ENCODE results near the gene LRP1.

Gene LRP1

GRCh38 chr12:57215668-57216013 is 87.4 kb downstream of the LRP1 start:
- no peak for DNase-seq

- peak; percentile 32 for DNase-seq
Observed at GRCh38 chr12:57216014-57216911, 88.0 kb downstream of the LRP1 start, which contains the start of gene NXPH4. NXPH4 (plus strand) TSS chr12:57216794; CDS start chr12:57216970, 176 bp downstream.

DNA sequence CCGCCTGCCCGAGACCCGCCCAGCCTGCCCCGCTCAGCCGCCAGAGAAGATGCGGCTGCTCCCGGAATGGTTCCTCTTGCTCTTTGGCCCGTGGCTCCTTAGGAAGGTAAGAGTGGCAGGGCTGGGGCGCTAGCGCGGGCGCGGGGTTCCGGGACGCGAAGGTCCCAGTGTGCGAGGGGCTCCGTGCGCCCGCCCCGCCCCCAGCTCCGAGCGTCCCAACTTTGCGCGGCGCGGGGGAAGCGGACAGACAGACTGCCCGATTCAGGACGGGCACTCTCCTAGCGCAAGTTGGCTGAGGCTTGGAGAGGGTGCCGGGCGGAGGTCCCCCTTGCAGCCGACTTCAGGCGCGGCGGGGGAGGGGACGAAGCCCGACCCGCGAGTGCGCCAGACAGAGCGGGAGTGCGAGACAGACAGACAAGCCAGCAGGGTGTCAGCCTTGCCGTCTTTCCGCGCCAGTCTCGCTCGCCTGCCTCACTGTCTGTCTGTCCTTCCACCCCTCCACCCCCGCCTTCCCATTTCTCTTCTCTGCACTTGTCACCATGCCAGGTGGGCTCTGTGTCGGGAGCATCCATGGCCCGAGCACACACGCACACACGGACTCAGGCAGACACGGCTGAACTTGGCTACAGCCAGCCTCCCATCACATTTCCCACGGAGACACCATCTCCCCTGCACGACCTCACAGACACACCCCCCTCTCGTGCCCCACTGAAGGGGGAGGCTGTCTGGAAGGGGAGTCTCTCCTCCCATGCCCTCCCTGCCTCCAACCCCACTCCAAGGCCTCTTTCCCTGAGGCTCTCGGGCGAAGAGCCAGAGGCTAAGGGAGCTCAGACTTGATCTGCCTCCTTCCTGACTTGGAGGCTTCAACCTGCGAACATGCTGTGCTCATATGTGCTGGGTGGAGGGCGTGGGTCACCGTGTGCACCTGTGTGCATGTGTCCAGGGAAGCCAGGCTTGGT is 88.9 kb downstream of the LRP1 start:
- DNase-seq: no peak

DNA sequence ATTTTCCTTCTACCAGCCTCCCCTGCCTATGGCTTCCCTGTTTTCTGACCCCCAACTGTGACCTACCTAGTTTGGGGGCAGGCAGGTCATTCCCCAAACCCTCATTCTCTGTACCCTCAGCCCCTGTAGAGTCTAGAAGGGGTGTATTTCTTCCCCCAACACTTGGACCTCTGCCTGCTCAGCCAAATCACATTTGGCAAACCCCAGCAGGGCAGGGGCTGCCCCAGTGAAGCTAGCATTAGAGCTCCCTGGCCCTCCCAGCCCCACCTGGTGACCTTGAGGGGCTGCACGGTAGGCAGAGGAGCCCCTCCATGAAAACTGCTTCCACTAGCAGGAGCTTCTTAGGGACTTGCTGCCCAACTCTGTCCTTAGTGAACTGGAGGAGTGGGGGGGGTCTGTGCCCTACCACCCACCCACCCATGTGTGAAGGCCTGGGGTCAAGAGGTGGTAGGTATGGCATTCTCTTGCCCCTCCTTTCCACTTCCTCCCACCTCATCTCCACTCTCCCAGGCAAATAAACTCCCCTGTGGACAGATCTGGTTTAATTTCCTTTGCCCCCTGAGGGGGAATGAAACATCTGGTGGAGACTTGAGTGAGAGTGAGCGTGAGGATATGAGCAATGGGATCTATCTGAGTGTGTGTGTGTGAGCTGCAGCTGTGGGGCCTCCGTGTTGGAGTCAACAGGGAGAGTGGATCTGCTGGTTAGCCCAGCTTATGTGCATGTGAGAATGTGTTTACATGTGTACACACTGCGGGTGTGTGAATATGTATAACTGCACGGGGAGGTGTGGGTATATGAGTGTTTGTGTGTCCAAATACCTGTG is 90.0 kb downstream of the LRP1 start:
- DNase-seq: no peak

DNA sequence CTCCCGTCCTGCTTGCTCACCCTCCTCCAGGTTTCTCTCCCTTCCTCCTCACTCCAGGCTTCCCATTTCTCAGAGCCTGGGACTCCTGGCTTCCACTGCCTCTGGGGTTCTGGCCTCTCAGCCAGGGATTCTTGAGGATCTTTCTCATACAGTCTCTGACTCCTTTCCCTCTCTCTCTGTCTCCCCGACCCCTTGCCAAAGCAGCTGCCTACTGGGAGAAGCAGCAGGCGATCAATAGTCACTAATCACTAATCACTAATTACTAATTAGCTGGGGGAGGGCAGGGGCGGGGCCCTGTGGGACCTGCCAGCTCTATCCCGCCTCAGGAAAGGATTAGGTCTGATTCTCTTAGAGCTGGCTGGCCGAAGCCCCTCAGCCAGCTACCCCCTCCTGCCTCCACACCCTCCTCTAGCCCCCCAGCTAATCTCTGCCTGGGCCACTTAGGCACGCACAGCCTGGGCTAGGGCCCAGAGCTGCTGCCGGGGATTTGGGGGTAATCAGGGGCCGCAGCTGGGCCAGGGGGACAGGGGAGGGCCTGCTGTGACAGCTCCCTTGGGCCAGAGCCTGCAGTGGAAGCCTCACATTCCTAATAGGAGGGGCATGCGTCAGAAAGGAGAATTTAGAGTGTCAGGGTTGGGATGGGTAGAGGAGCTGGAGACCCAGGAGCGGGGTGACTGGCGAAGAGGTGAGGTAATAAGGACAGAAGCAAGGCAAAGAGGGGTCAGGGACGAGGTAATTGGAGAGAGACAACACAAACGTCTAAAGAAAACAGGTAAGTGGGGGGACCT is 91.1 kb downstream of the LRP1 start:
- DNase-seq: no peak

DNA sequence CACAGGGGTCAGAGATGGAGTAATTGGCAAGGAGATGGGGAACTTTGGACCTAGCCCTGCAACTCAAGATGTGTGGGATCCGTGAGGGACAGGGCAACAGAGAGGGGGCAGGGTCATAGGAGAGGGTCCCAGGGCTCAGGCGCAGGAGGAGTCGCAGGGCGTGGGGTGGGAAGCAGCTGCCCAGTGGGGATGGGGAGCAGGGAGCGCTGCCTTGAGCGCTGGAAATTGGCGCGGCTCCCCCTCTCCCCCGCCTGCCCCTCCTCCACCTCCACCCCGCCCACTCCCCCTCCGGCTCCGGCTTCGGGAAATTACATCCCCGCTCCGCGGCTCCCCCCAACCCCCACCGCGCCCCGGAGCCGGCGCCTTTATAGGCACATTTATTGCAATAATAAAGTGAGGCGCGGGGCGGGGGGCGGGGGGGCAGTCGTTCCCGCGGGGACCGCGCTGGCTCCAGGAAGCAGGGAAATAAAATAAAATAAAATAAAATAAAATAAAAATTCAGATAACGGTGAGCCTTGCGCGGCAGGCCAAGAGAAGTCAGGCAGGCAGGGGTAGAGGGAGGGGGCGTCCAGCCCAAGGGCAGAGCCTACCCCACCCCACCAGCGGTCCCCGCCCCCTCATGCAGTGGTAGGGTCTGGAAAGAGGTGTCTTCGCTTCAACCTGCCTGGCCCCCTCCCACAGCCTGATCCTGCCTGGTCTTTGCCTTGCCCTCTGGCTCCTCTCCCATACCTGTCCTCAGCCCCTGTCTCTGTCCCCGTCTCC is 91.9 kb downstream of the LRP1 start:
- no peak for DNase-seq

GRCh38 chr12:57220770-57221168 is 92.5 kb downstream of the LRP1 start:
- no peak for DNase-seq

- DNase-seq: no peak
Observed at GRCh38 chr12:57221169-57221917, 93.1 kb downstream of the LRP1 start.

- DNase-seq: no peak
Observed at GRCh38 chr12:57222286-57223190, 94.3 kb downstream of the LRP1 start.

DNA sequence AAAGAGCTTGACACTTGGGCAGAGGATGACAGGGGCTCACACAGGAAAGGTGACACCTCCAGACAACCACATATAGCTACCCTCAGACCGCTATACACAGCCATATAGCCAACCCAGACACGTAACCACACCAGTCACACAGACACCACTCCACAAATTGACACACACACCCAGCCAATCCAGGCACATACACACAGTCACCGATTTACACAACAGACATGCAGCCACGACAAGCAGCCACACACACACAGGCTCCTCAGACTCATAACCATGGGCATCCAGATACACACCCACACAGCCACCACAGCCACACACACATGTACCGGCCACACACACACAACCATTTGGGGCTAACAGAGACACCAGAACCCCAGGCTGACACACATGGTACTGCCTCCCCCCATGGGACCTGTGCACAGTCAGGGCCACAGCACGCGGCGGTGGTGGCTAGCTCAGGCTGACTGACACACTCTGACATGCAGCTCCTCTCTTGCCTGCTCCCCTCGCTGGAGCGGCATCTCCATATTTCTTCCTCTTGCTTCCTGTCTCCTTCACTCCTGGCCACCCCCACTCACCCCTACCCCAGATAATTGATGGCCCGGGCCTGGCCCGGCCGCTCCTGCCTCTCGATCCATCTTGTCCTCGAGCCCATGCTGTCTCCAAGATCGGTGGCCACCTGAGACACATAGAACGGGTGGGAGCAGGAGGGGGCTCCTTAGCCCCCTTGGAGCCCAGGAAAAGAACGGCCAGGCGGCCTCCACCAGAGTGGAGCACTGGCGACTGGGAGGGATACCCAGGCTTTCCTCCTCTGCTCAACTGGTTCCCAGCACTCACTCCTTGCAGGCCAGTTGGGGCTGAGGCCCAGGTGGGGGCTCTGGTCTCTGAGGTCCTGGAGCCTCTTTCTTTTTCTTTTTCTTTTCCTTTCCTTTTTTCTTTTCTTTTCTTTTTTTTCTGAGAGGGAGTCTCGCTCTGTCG is 95.2 kb downstream of the LRP1 start:
- DNase-seq: no peak

GRCh38 chr12:57224278-57224972 is 96.1 kb downstream of the LRP1 start:
- no peak for DNase-seq

DNA sequence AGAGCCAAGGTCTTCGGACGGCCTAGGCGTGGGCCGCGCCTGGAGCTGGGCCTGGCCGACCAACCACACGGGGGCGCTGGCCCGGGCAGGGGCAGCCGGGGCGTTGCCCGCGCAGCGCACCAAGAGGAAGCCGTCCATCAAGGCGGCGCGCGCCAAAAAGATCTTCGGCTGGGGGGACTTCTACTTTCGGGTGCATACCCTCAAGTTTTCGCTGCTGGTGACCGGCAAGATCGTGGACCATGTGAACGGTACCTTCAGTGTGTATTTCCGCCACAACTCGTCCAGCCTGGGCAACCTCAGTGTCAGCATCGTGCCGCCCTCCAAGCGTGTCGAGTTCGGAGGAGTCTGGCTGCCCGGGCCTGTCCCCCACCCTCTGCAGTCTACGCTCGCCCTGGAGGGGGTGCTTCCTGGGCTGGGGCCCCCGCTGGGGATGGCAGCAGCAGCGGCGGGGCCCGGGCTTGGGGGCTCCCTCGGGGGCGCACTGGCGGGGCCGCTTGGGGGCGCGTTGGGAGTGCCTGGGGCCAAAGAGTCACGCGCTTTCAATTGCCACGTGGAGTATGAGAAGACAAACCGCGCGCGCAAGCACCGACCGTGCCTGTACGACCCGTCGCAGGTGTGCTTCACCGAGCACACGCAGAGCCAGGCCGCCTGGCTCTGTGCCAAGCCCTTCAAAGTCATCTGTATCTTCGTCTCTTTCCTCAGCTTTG is 96.8 kb downstream of the LRP1 start:
- peak; percentile 43 for DNase-seq

DNA sequence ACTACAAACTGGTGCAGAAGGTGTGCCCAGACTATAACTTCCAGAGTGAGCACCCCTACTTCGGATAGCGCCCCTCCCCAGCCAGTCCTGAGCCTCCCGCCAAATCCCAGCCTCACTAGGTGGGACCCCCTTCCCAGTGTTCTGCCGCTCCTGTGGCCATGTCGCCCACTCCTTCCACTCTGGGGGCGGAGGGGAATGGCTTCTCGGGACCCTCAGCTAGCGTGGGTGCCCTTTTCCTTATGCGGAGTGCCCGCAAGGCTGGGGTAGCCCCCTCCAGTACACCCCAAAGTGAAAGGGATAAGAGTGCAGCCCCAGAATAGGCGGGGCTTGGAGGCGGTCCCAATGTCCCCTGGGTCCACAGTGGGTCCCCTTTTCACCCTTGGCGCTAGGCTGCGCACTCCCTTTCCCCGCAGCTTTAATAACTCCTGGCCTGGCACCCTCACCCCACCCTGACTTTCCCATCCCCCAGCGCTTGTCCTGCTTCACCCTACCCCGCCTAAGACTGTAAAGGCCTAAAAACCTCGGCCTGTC is 97.5 kb downstream of the LRP1 start:
- no peak for DNase-seq

- DNase-seq: no peak
Observed at GRCh38 chr12:57226588-57227314, 98.5 kb downstream of the LRP1 start.

DNA sequence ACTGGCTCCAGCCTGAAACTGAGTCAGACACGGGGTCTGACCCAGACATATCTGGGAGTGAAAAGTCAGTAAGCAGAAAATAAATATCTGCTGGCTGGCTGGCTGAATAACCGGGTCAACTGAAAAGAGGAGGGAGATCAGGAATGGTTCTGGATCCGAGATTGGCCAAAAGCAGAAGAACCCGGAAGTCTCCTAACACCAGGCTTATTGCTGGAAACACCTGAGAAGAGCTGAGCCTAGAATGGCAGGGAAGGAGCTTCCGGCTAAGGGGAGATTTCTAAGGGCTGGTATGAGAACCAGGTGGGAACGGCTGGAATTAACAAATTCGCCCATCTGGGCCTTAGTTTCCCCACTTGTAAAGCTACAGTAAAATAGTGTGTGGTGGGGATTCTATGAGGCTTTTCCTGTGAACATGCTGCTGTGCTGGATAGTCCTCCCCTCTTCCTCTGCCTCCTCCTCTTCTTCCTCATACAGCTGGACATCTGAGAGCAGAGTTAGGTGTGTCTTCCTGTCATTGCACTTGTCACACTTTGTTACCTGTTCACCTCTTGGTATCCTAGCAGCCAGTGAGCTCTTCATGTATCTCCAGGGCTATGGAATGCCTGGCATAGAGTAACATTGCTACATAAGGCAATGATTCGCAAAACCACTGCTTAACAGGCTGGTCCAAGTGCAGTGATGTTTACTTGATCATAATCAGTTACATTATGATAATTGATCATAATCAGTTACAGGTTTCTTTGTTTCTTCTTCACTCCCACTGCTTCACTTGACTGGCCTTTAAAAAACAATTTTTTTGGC is 99.2 kb downstream of the LRP1 start:
- DNase-seq: no peak

All from activated effector memory CD4-positive, alpha-beta T cell treated with Interleukin-2 at 50 U/mL for 16 hours (primary cell).